ENCODE measurements around the gene RBM43.
"Not testable (repeated sequence)": the region's sequence is repeated elsewhere in the genome, so short reads cannot be mapped to it uniquely, and the experiment has no call there.

RBM43 gene

DNA sequence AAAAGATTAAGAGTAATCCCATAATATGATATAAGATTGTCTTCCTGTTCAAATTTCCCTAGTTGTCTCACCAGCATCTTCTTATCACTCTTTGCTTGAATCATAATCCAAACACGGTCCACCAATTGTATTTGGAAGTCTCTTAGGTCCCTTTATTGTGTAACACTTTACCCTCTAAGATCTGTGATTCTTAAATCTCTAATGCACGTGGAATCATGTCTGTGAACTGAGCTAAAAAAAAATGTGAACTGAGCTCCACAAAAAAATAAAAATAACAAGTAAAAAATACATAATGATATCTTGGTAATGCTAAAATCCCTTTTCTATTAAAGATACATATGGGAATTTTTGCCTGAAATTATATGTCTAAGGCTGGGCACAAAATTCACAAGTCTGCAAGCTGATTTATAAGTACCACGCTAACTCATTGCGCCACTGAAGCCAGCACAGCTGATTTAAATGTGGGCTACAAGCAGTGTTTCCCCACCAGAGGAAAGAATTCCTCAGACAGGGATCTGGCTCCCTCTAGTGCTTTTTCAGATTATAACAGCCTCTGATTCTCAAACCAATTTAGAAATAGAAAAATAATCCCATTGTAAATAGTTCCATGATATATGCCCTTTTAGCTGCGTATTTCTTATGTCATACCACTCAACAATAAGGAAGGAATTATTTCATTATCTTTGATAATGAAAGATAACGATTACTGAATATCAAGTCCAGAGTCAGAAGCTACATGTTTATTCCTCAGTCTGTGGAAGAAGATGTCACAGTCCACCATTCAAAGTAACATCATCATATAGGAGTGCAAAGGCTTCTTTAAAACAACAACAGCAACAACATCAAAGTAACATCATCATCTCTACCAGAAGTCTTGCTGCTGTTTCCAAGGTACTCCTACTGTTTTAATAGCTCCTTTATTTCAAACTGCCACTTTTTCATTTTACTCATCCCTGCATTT is 22.9 kb downstream of the RBM43 start:
- H3K9ac ChIP-seq (ENCODE audit: low read length): no peak overlapping the region

GRCh38 chr2:151237422-151238025 is 24.1 kb downstream of the RBM43 start:
- no peak overlapping the region for H3K27ac ChIP-seq (ENCODE audit: low read length)
- H4K20me1 ChIP-seq (ENCODE audit: insufficient read depth, low read length): no peaks in the 10 kb centered on the region
- H2AFZ ChIP-seq (ENCODE audit: low read depth, low read length): no peak overlapping the region
- no peaks in the 10 kb centered on the region for H3K9me3 ChIP-seq (ENCODE audit: insufficient read depth, low read length)
- no peak for TF ChIP-seq EZH2phosphoT487 (IDR thresholded peaks at IDR 0.05; ENCODE audit: low read depth)
- TF ChIP-seq, protein P1, sequence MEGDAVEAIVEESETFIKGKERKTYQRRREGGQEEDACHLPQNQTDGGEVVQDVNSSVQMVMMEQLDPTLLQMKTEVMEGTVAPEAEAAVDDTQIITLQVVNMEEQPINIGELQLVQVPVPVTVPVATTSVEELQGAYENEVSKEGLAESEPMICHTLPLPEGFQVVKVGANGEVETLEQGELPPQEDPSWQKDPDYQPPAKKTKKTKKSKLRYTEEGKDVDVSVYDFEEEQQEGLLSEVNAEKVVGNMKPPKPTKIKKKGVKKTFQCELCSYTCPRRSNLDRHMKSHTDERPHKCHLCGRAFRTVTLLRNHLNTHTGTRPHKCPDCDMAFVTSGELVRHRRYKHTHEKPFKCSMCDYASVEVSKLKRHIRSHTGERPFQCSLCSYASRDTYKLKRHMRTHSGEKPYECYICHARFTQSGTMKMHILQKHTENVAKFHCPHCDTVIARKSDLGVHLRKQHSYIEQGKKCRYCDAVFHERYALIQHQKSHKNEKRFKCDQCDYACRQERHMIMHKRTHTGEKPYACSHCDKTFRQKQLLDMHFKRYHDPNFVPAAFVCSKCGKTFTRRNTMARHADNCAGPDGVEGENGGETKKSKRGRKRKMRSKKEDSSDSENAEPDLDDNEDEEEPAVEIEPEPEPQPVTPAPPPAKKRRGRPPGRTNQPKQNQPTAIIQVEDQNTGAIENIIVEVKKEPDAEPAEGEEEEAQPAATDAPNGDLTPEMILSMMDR (IDR thresholded peaks at IDR 0.05; ENCODE audit: low read depth, low read length): no peak
- no peaks in the 10 kb centered on the region for H3K79me2 ChIP-seq (ENCODE audit: low read length)
- no peak overlapping the region for H3K4me2 ChIP-seq (ENCODE audit: low read length)
- H3K9ac ChIP-seq (ENCODE audit: low read length): no peak overlapping the region
- H3K36me3 ChIP-seq (replicated peaks; ENCODE audit: low read depth, low read length): no peaks in the 10 kb centered on the region
- peaks cover 10% of the 10 kb centered on the region for H3K4me1 ChIP-seq (ENCODE audit: low read length)
- H3K27me3 ChIP-seq (ENCODE audit: low read depth, low read length): no peaks in the 10 kb centered on the region
- no peak overlapping the region for H3K4me3 ChIP-seq (ENCODE audit: low read length)

More for the DNA sequence above, 22.9 kb downstream of the RBM43 start:
- H3K4me2 ChIP-seq (ENCODE audit: low read length): peak overlapping the region; percentile 33
- peaks cover 10% of the 10 kb centered on the region for H3K4me1 ChIP-seq (ENCODE audit: low read length)
- no peak overlapping the region for H2AFZ ChIP-seq (ENCODE audit: low read depth, low read length)
- no peaks in the 10 kb centered on the region for H4K20me1 ChIP-seq (ENCODE audit: insufficient read depth, low read length)
- no peaks in the 10 kb centered on the region for H3K79me2 ChIP-seq (ENCODE audit: low read length)
- H3K27ac ChIP-seq (ENCODE audit: low read length): no peak overlapping the region
- no peaks in the 10 kb centered on the region for H3K9me3 ChIP-seq (ENCODE audit: insufficient read depth, low read length)
- H3K27me3 ChIP-seq (ENCODE audit: low read depth, low read length): no peaks in the 10 kb centered on the region
- TF ChIP-seq EZH2phosphoT487 (IDR thresholded peaks at IDR 0.05; ENCODE audit: low read depth): no peak
- TF ChIP-seq, protein P1 (IDR thresholded peaks at IDR 0.05; ENCODE audit: low read depth, low read length): peak; percentile 86
- no peak overlapping the region for H3K4me3 ChIP-seq (ENCODE audit: low read length)
- no peaks in the 10 kb centered on the region for H3K36me3 ChIP-seq (replicated peaks; ENCODE audit: low read depth, low read length)

GRCh38 chr2:151233760-151234159 is 27.9 kb downstream of the RBM43 start:
- H3K9ac ChIP-seq (ENCODE audit: low read length): not testable (repeated sequence)

DNA sequence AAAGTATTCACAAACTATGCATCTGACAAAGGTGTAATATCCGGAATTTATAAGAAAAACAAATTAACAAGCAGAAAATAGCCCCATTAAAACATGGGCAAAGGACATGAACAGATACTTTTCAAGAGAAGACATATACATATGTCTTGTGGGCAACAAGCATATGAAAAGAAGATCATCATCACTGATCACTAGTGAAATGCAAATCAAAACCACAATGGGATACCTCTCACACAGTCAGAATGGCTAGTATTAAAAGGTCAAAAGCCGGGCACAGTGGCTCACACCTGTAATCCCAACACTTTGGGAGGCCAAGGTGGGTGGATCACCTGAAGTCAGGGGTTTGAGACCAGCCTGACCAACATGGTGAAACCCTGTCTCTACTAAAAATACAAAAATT is 28.4 kb downstream of the RBM43 start:
- not testable (repeated sequence) for H4K20me1 ChIP-seq (ENCODE audit: insufficient read depth, low read length); H2AFZ ChIP-seq (ENCODE audit: low read depth, low read length); H3K27ac ChIP-seq (ENCODE audit: low read length); H3K36me3 ChIP-seq (replicated peaks; ENCODE audit: low read depth, low read length); H3K4me3 ChIP-seq (ENCODE audit: low read length); H3K4me1 ChIP-seq (ENCODE audit: low read length); H3K4me2 ChIP-seq (ENCODE audit: low read length); H3K9ac ChIP-seq (ENCODE audit: low read length); H3K79me2 ChIP-seq (ENCODE audit: low read length); H3K9me3 ChIP-seq (ENCODE audit: insufficient read depth, low read length); H3K27me3 ChIP-seq (ENCODE audit: low read depth, low read length)

More at GRCh38 chr2:151233760-151234159, 27.9 kb downstream of the RBM43 start:
- H3K79me2 ChIP-seq (ENCODE audit: low read length); H3K9me3 ChIP-seq (ENCODE audit: insufficient read depth, low read length); H3K27me3 ChIP-seq (ENCODE audit: low read depth, low read length); H3K4me2 ChIP-seq (ENCODE audit: low read length); H3K27ac ChIP-seq (ENCODE audit: low read length); H3K4me3 ChIP-seq (ENCODE audit: low read length); H2AFZ ChIP-seq (ENCODE audit: low read depth, low read length); H3K36me3 ChIP-seq (replicated peaks; ENCODE audit: low read depth, low read length); H4K20me1 ChIP-seq (ENCODE audit: insufficient read depth, low read length): not testable (repeated sequence)
- peaks cover 10% of the 10 kb centered on the region for H3K4me1 ChIP-seq (ENCODE audit: low read length)

DNA sequence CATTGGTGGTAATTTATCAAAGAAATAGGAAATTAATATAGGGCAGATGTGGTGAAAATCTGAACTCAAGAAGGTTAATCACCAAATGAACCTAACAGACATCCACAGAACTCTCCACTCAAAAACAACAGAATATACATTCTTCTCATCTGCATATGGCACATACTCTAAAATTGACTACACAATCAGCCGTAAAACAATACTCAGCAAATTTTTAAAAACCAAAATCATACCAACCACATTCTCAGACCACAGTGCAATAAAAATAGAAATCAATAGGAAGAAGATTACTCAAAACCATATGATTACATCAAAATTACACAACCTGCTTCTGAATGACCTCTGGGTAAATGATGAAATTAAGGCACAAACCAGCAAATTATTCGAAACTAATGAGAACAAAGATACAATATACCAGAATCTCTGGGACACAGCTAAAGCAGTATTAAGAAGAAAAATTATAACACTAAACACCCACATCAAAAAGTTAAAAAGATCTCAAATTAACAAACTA is 31.0 kb downstream of the RBM43 start:
- Histone ChIP-seq H3K27ac (ENCODE audit: low read length) (no peak overlapping the region), H3K36me3 (replicated peaks; ENCODE audit: low read depth, low read length) (no peaks in the 10 kb centered on the region), H3K4me1 (ENCODE audit: low read length) (peaks cover 4% of the 10 kb centered on the region), H3K79me2 (ENCODE audit: low read length) (no peaks in the 10 kb centered on the region), H2AFZ (ENCODE audit: low read depth, low read length) (no peak overlapping the region), H3K27me3 (ENCODE audit: low read depth, low read length) (no peaks in the 10 kb centered on the region), H4K20me1 (ENCODE audit: insufficient read depth, low read length) (no peaks in the 10 kb centered on the region), H3K9ac (ENCODE audit: low read length) (no peak overlapping the region), H3K9me3 (ENCODE audit: insufficient read depth, low read length) (no peaks in the 10 kb centered on the region), H3K4me2 (ENCODE audit: low read length) (no peak overlapping the region), H3K4me3 (ENCODE audit: low read length) (no peak overlapping the region)
- TF ChIP-seq EZH2phosphoT487 (IDR thresholded peaks at IDR 0.05; ENCODE audit: low read depth): no peak
- TF ChIP-seq, protein P1 (IDR thresholded peaks at IDR 0.05; ENCODE audit: low read depth, low read length): no peak
